Breast epithelium (tissue), 4 donors: Measurements from ENCODE around the gene CSRNP3. TPM values are rescaled to one million over a fixed set of nuclear protein-coding genes. Genes with fewer than 3 reads are reported as not detected.

Experiments
- DNase-seq, 2 donors: peaks; one replicate each; pipeline ENCODE4 v3.0.0-alpha.2; 2019; ENCODE audit warnings: low spot score in 2 of 2
- H3K27ac ChIP-seq, 2 donors: fragments of 200-600 bp; sonication (generic) in 1 of 2; one replicate each; pipeline ENCODE4 v1.5.1; 2016 to 2019; ENCODE audit warnings: mild to moderate bottlenecking in 1 of 2
- H3K27me3 ChIP-seq, 2 donors: fragments of 200-600 bp; sonication (generic) in 1 of 2; one replicate each; pipeline versions ENCODE4 v1.5.1 to v1.6.0; 2017 to 2019; ENCODE audit warnings: control low read depth in 1 of 2, mild to moderate bottlenecking in 1 of 2
- H3K36me3 ChIP-seq: fragments of 200-600 bp; one replicate; pipeline ENCODE4 v1.5.1; 2019
- H3K4me1 ChIP-seq, 2 donors: fragments of 200-600 bp; sonication (generic); one replicate each; pipeline ENCODE4 v1.5.1; 2016 to 2019; ENCODE audit warnings: control low read depth in 1 of 2
- H3K4me3 ChIP-seq, 3 donors: fragments of 200-600 bp; sonication (generic); 1 replicate in 2 of 3; 2 replicates in 1 of 3; pipeline ENCODE4 v1.5.1; 2016 to 2019; ENCODE audit warnings: mild to moderate bottlenecking in 3 of 3, moderate library complexity in 2 of 3
- H3K9me3 ChIP-seq, 2 donors: fragments of 200-600 bp; sonication (generic) in 1 of 2; one replicate each; pipeline ENCODE4 v1.5.1; 2016 to 2019; ENCODE audit warnings: control low read depth in 1 of 2
- POLR2A ChIP-seq: fragments of 450-650 bp; IDR thresholded peaks from one replicate; pipeline ENCODE4 v1.6.1; 2016; ENCODE audit warnings: antibody characterized with exemption, mild to moderate bottlenecking, moderate library complexity
- POLR2AphosphoS5 ChIP-seq, 3 donors: sonication (generic); formaldehyde crosslinking; IDR thresholded peaks; one replicate each; pipeline ENCODE4 v1.6.1; 2017; ENCODE audit warnings: antibody characterized with exemption in 3 of 3
- intact Hi-C: fragments of 100-400 bp; cut with DNase I; formaldehyde crosslinking; loops from one replicate; pipeline ENCODE4 v1.15.1; 2023; ENCODE audit warnings: low total_unique reads
- total RNA-seq, 3 donors: library from RNA; depleted of rRNA; stranded (reverse); fragments of >200 nt; gene quantifications; one replicate each; pipeline ENCODE4 v1.1.0, GENCODE V29; 2016
- TF ChIP-seq, protein P1 (sequence below), 3 donors: fragments of 450-650 bp; IDR thresholded peaks; one replicate each; pipeline ENCODE4 v1.5.1; 2016 to 2017; ENCODE audit warnings: antibody characterized with exemption in 3 of 3, mild to moderate bottlenecking in 3 of 3, moderate library complexity in 3 of 3

Gene CSRNP3
- total RNA-seq, 3 donors from 2014 or later, result 1.4 to 10.0 (median 2.0) TPM

DNA sequence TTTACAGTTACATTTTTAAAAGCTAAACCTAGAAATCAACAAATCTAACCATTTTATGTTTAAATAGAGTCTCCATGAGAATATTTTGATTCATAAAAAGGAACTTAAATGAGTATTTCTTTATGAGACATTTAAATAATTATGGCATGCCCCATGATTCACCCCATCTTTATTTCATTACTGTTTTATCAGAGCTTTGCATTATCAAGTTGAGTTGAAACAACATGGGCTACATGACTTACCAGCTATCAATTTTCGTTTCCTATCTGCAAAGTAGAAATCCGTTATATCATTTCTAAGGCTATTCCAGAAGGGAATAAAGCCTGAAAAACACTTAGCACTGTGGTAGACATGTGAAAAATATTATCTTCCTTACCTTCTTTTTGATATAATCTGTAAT is 163.1 kb downstream of the CSRNP3 start:
- TF ChIP-seq POLR2AphosphoS5 (IDR thresholded peaks at IDR 0.05), result no peak
- TF ChIP-seq, protein P1, sequence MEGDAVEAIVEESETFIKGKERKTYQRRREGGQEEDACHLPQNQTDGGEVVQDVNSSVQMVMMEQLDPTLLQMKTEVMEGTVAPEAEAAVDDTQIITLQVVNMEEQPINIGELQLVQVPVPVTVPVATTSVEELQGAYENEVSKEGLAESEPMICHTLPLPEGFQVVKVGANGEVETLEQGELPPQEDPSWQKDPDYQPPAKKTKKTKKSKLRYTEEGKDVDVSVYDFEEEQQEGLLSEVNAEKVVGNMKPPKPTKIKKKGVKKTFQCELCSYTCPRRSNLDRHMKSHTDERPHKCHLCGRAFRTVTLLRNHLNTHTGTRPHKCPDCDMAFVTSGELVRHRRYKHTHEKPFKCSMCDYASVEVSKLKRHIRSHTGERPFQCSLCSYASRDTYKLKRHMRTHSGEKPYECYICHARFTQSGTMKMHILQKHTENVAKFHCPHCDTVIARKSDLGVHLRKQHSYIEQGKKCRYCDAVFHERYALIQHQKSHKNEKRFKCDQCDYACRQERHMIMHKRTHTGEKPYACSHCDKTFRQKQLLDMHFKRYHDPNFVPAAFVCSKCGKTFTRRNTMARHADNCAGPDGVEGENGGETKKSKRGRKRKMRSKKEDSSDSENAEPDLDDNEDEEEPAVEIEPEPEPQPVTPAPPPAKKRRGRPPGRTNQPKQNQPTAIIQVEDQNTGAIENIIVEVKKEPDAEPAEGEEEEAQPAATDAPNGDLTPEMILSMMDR (IDR thresholded peaks at IDR 0.05), result no peak
- no peak for TF ChIP-seq POLR2A
- no peaks in the 10 kb centered on the region for H3K9me3 ChIP-seq
- H3K4me3 ChIP-seq, result no peak overlapping the region
- H3K4me1 ChIP-seq, result no peaks in the 10 kb centered on the region
- no peak for DNase-seq
- H3K27ac ChIP-seq, result no peak overlapping the region
- intact Hi-C loops, result no loop called here
- no peaks in the 10 kb centered on the region for H3K27me3 ChIP-seq
- H3K36me3 ChIP-seq, result no peaks in the 10 kb centered on the region

- H3K9me3 ChIP-seq, result no peaks in the 10 kb centered on the region
- H3K27ac ChIP-seq, result no peak overlapping the region
Observed at GRCh38 chr2:165633431-165633830, 163.9 kb downstream of the CSRNP3 start.

DNA sequence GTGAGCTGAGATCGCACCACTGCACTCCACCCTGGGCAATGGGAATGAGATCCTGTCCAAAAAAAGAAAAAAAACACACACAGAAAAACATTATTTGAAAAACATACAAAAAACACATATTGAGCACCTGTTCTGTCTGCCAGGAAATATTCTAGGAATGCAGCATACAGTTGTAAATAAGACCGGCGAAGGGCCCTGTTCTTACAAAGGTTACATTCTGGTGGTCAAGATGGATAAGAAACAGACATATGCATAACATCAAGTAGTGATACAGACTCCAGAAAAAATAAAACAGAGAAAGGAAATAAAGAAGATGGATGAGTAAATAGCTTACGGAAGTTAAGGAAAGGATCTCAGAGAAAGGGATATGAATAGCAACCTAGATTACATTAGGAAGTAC is 164.8 kb downstream of the CSRNP3 start:
- Histone ChIP-seq H3K27me3 (no peaks in the 10 kb centered on the region), H3K9me3 (no peaks in the 10 kb centered on the region), H3K4me1 (no peaks in the 10 kb centered on the region), H3K27ac (no peak overlapping the region), H3K36me3 (no peaks in the 10 kb centered on the region), H3K4me3 (no peak overlapping the region)
- no peak for TF ChIP-seq POLR2AphosphoS5 (IDR thresholded peaks at IDR 0.05)
- DNase-seq, result no peak
- intact Hi-C loops, result no loop called here

More at GRCh38 chr2:165633431-165633830, 163.9 kb downstream of the CSRNP3 start:
- DNase-seq, result no peak
- Histone ChIP-seq H3K27me3 (no peaks in the 10 kb centered on the region), H3K4me3 (no peak overlapping the region), H3K36me3 (no peaks in the 10 kb centered on the region), H3K4me1 (no peaks in the 10 kb centered on the region)
- TF ChIP-seq, protein P1 (IDR thresholded peaks at IDR 0.05), result no peak
- TF ChIP-seq POLR2AphosphoS5 (IDR thresholded peaks at IDR 0.05) (no peak), POLR2A (no peak)
- intact Hi-C loops, result no loop called here

DNA sequence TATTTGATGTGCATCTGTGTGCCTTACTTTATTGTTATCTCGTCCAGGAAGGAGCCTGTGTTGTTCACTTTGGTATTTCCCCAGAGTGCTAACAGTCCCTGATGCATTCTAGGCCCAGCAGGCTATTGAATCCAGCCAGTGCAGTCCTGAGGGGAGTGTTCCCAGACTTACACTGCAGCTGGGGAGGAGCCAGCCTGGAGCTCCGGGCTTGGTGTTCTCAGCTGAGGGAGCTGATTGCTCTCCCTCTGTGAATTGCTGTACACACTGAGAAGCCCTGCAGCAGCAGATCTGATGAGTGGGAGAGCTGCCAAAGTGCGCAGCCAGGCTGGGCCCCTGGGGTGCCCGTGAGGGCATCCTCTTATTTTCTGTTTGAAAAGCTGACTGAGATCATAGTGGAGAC is 165.4 kb downstream of the CSRNP3 start:
- no peak for TF ChIP-seq POLR2A
- TF ChIP-seq, protein P1 (IDR thresholded peaks at IDR 0.05), result no peak
- TF ChIP-seq POLR2AphosphoS5 (IDR thresholded peaks at IDR 0.05), result no peak
- intact Hi-C loops, result no loop called here
- H3K27ac ChIP-seq, result no peak overlapping the region

DNA sequence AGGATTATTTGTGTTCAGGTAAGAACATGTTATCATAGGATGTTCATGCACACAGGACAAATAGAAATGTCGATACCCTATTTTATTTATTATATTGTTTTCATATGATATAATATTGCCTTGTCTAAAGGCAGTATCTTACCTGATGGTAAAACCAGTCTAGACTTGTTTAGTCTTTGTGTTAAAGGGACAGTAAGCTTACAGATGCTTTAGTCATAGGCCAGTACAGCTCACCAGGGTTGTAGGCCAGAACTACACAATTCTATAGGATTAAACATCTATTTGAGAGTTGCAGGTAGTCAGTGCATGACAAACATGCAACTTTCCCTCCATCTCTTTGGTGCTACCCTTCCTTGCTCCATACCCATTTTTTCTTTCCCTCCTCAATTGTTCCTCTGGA is 166.0 kb downstream of the CSRNP3 start:
- intact Hi-C loops, result no loop called here
- H3K27ac ChIP-seq, result no peak overlapping the region
- no peak for TF ChIP-seq POLR2A
- TF ChIP-seq POLR2AphosphoS5 (IDR thresholded peaks at IDR 0.05), result no peak
- TF ChIP-seq, protein P1 (IDR thresholded peaks at IDR 0.05), result no peak

More for the DNA sequence above, 165.4 kb downstream of the CSRNP3 start:
- Histone ChIP-seq H3K36me3 (no peaks in the 10 kb centered on the region), H3K27me3 (no peaks in the 10 kb centered on the region), H3K9me3 (no peaks in the 10 kb centered on the region), H3K4me1 (no peaks in the 10 kb centered on the region), H3K4me3 (no peak overlapping the region)
- no peak for DNase-seq

GRCh38 chr2:165636959-165637358 is 167.5 kb downstream of the CSRNP3 start:
- Histone ChIP-seq H3K4me1 (no peaks in the 10 kb centered on the region), H3K4me3 (no peak overlapping the region), H3K36me3 (no peaks in the 10 kb centered on the region), H3K27me3 (no peaks in the 10 kb centered on the region), H3K27ac (no peak overlapping the region), H3K9me3 (no peaks in the 10 kb centered on the region)
- TF ChIP-seq, protein P1 (IDR thresholded peaks at IDR 0.05), result no peak
- no peak for TF ChIP-seq POLR2A
- TF ChIP-seq POLR2AphosphoS5 (IDR thresholded peaks at IDR 0.05), result no peak
- DNase-seq, result no peak
- intact Hi-C loops, result no loop called here

More for the DNA sequence above, 166.0 kb downstream of the CSRNP3 start:
- Histone ChIP-seq H3K27me3 (no peaks in the 10 kb centered on the region), H3K4me3 (no peak overlapping the region), H3K9me3 (no peaks in the 10 kb centered on the region), H3K4me1 (no peaks in the 10 kb centered on the region), H3K36me3 (no peaks in the 10 kb centered on the region)
- DNase-seq, result no peak
